ENCODE results near the gene TIMM21.
A peak's percentile ranks its signal among the peaks of the same experiment; 100 is the strongest.

- TF ChIP-seq CTCF (IDR thresholded peaks at IDR 0.05) (no peak), POLR2AphosphoS5 (IDR thresholded peaks at IDR 0.05) (peak in 1 of 3 donors; percentile 2), POLR2A (IDR thresholded peaks at IDR 0.05) (no peak)
These were observed 284 bp downstream of the TIMM21 start for GRCh38 chr18:74148543-74149070.
